B cell (primary cell): ENCODE data around the gene PLXNB2. TPM values are rescaled to one million over a fixed set of nuclear protein-coding genes. Genes with fewer than 3 reads are reported as not detected.
A peak's percentile ranks its signal among the peaks of the same experiment; 100 is the strongest.

Experiments
- ATAC-seq: fragments of 200-7000 bp; cut with Tn5 transposase; one replicate; pipeline ENCODE4 v1.10.0; 2021; ENCODE audit warnings: low read depth, mild to moderate bottlenecking, moderate number of reproducible peaks, moderate library complexity
- CTCF ChIA-PET: fragments of 350-600 bp; sonication (Branson Sonifier 250); formaldehyde crosslinking; loops from one replicate; lab custom pipeline; 2021; ENCODE audit warnings: antibody characterized with exemption, inconsistent platforms; lab: Charles Lee
- POLR2A ChIA-PET: fragments of 350-600 bp; sonication (Branson Sonifier 250); formaldehyde crosslinking; loops from one replicate; lab custom pipeline; 2021; ENCODE audit warnings: antibody characterized with exemption; lab: Charles Lee
- DNase-seq: peaks from one replicate; pipeline ENCODE4 v3.0.0; 2013
- H2AFZ ChIP-seq: 2 replicates; pipeline ENCODE4 v1.6.1; 2012; ENCODE audit warnings: mild to moderate bottlenecking, low read depth, low read length; ENCODE audit not compliant: insufficient read depth, poor library complexity, severe bottlenecking
- H3K27ac ChIP-seq, 2 donors: 1 replicate in 1 of 2; 2 replicates in 1 of 2; pipeline ENCODE4 v1.5.1; 2012 to 2013; ENCODE audit warnings: low read length in 2 of 2, mild to moderate bottlenecking in 2 of 2, moderate library complexity in 1 of 2
- H3K27me3 ChIP-seq, 4 experiments: fragments of 200-600 bp in 1 of 4; sonication (generic) in 1 of 4; replicated peaks in 1 of 4; 1 replicate in 2 of 4; 2 replicates in 2 of 4; pipeline versions ENCODE4 v1.6.1 to v1.7.0; 2013 to 2016; ENCODE audit warnings: low read length in 3 of 4, mild to moderate bottlenecking in 2 of 4, mixed read lengths in 1 of 4, moderate library complexity in 1 of 4; ENCODE audit not compliant: insufficient read depth in 4 of 4, control insufficient read depth in 3 of 4; ENCODE audit errors: control extremely low read depth in 1 of 4
- H3K36me3 ChIP-seq, 2 experiments: replicated peaks in 1 of 2; 1 replicate in 1 of 2; 2 replicates in 1 of 2; pipeline versions ENCODE4 v1.6.1 to v1.7.1; 2013; ENCODE audit warnings: low read length in 1 of 2; ENCODE audit not compliant: insufficient read depth in 2 of 2, control insufficient read depth in 1 of 2; ENCODE audit errors: control extremely low read depth in 1 of 2, extremely low read depth in 1 of 2
- H3K4me1 ChIP-seq, 2 donors: fragments of 200-600 bp in 1 of 2; sonication (generic) in 1 of 2; 1 replicate in 1 of 2; 2 replicates in 1 of 2; pipeline versions ENCODE4 v1.5.1 to v1.6.1; 2013 to 2017; ENCODE audit warnings: low read length in 2 of 2; ENCODE audit not compliant: control insufficient read depth in 2 of 2, insufficient read depth in 2 of 2
- H3K4me2 ChIP-seq: replicated peaks from 2 replicates; pipeline ENCODE3; 2012; ENCODE audit warnings: mild to moderate bottlenecking, low read depth, low read length; ENCODE audit not compliant: poor library complexity, severe bottlenecking
- H3K4me3 ChIP-seq, 5 experiments: fragments of 200-600 bp in 1 of 5; sonication (generic) in 1 of 5; 1 replicate in 3 of 5; 2 replicates in 2 of 5; pipeline versions ENCODE4 v1.5.1 to v1.7.0; 2011 to 2016; ENCODE audit warnings: low read length in 4 of 5, mild to moderate bottlenecking in 4 of 5, low read depth in 2 of 5, control low read depth in 1 of 5, moderate library complexity in 1 of 5; ENCODE audit not compliant: insufficient read depth in 1 of 5; ENCODE audit errors: control extremely low read depth in 1 of 5, extremely low read depth in 1 of 5
- H3K79me2 ChIP-seq: fragments of 200-600 bp; sonication (generic); one replicate; pipeline ENCODE4 v1.6.0; 2016; ENCODE audit warnings: low read length; ENCODE audit not compliant: control insufficient read depth, insufficient read depth
- H3K9ac ChIP-seq: fragments of 200-600 bp; sonication (generic); 2 replicates; pipeline ENCODE4 v1.6.1; 2017; ENCODE audit warnings: mild to moderate bottlenecking, low read length, moderate library complexity
- H3K9me3 ChIP-seq, 3 donors: one replicate each; pipeline versions ENCODE4 v1.6.1 to v1.7.1; 2013; ENCODE audit warnings: low read length in 2 of 3; ENCODE audit not compliant: control insufficient read depth in 2 of 3, insufficient read depth in 1 of 3; ENCODE audit errors: control extremely low read depth in 1 of 3
- H4K20me1 ChIP-seq: 2 replicates; pipeline ENCODE4 v1.6.0; 2012; ENCODE audit warnings: mild to moderate bottlenecking, low read length; ENCODE audit not compliant: insufficient read depth, control insufficient read depth, poor library complexity, severe bottlenecking
- H3K27ac Mint-ChIP-seq: one replicate; pipeline ENCODE4 v1.8.0; 2021; ENCODE audit warnings: mixed read lengths
- H3K27me3 Mint-ChIP-seq: one replicate; pipeline ENCODE4 v1.8.0; 2021; ENCODE audit warnings: mixed read lengths
- H3K4me1 Mint-ChIP-seq: one replicate; pipeline ENCODE4 v1.8.0; 2021; ENCODE audit warnings: mixed read lengths
- H3K4me3 Mint-ChIP-seq: one replicate; pipeline ENCODE4 v1.8.0; 2021; ENCODE audit warnings: mixed read lengths
- H3K9me3 Mint-ChIP-seq: one replicate; pipeline ENCODE4 v1.8.0; 2022; ENCODE audit warnings: mixed read lengths; ENCODE audit not compliant: insufficient read depth
- CTCF ChIP-seq: fragments of 200-600 bp; IDR thresholded peaks from one replicate; pipeline ENCODE4 v1.8.0; 2022; ENCODE audit warnings: antibody characterized with exemption, mild to moderate bottlenecking
- EZH2 ChIP-seq: IDR thresholded peaks from 2 replicates; pipeline ENCODE4 v1.6.1; 2012; ENCODE audit warnings: borderline replicate concordance, low read depth, mild to moderate bottlenecking, moderate library complexity, low read length; ENCODE audit not compliant: insufficient read depth, poor library complexity, severe bottlenecking
- WGBS: methylation state at CpG from one replicate; pipeline ENCODE4 v1.1.5; 2013; ENCODE audit warnings: missing lambda C conversion rate; ENCODE audit not compliant: insufficient coverage; 5-methylcytosine and 5-hydroxymethylcytosine counted together
- intact Hi-C: fragments of 100-400 bp; cut with micrococcal nuclease; formaldehyde crosslinking; loops from one replicate; pipeline ENCODE4 v1.10.0; 2022
- polyA plus RNA-seq: library from polyadenylated mRNA; depleted of rRNA; stranded (reverse); fragments of >200 nt; gene quantifications from 2 replicates; pipeline ENCODE4 v1.2.3, GENCODE V29; 2012
- total RNA-seq, 2 donors: library from RNA; stranded (reverse); fragments of 120-200 nt in 1 of 2; gene quantifications; 1 replicate in 1 of 2; 2 replicates in 1 of 2; pipeline versions ENCODE4 v1.2.3 to v1.2.4, GENCODE V29; 2013 to 2022

PLXNB2 gene
- total and polyA plus RNA-seq, 2 donors (not counting 1 experiment from before 2014, with no cell fraction given): 5.2 to 31.4 TPM

- Histone ChIP-seq H3K4me3 (no peak overlapping the region), H4K20me1 (peaks cover 9% of the 10 kb centered on the region), H3K4me1 (peaks cover 51 to 56% of the 10 kb centered on the region in 2 donors), H3K9me3 (peaks cover 0 to 3% (median 0%) of the 10 kb centered on the region in 3 donors), H2AFZ (no peak overlapping the region), H3K79me2 (no peaks in the 10 kb centered on the region), H3K27ac (no peak overlapping the region), H3K9ac (no peak overlapping the region), H3K27me3 (peaks cover 0 to 20% (median 7%) of the 10 kb centered on the region in 4 experiments), H3K36me3 (no peaks in the 10 kb centered on the region), H3K4me2 (no peak overlapping the region)
- Mint-ChIP-seq H3K4me1 (peaks cover 49% of the 10 kb centered on the region), H3K27ac (no peak overlapping the region), H3K4me3 (no peak overlapping the region), H3K27me3 (peaks cover 14% of the 10 kb centered on the region), H3K9me3 (no peaks in the 10 kb centered on the region)
- DNase-seq (no peak), ATAC-seq (no peak)
- POLR2A ChIA-PET: interaction anchor here (0.6 to 0.8 kb wide), 2 partner anchors 9 to 38 kb away, joined by 5 to 8 read pairs; no protein-coding TSS in a partner anchor
- no peak for TF ChIP-seq EZH2
- TF ChIP-seq CTCF: no peak
- 90% methylated on average over 20 of the region's 29 CpGs for WGBS
- CTCF ChIA-PET: interaction anchor here (0.6 to 1.9 kb wide), 7 partner anchors 17 to 201 kb away, joined by 3 to 6 read pairs (median 3); no protein-coding TSS in a partner anchor
- intact Hi-C loops: no loop called here
Measured at GRCh38 chr22:50296658-50297490, 10.6 kb downstream of the PLXNB2 start.

- Histone ChIP-seq H2AFZ (no peak overlapping the region), H3K9me3 (peaks cover 0 to 8% (median 0%) of the 10 kb centered on the region in 3 donors), H3K79me2 (no peaks in the 10 kb centered on the region), H3K4me1 (peaks cover 41 to 47% of the 10 kb centered on the region in 2 donors), H3K9ac (no peak overlapping the region), H3K27ac (no peak overlapping the region), H4K20me1 (peaks cover 14% of the 10 kb centered on the region), H3K36me3 (no peaks in the 10 kb centered on the region), H3K27me3 (peaks cover 0 to 35% (median 13%) of the 10 kb centered on the region in 4 experiments), H3K4me2 (peak overlapping the region; percentile 85), H3K4me3 (no peak overlapping the region)
- 44% methylated on average over 5 of the region's 5 CpGs for WGBS
- CTCF ChIA-PET: interaction anchor here (0.8 to 2.2 kb wide), 11 partner anchors 8 to 47 kb away, joined by 3 to 11 read pairs (median 4); partner anchors contain the start of gene DENND6B
- H3K27me3 Mint-ChIP-seq: peaks cover 17% of the 10 kb centered on the region
- TF ChIP-seq EZH2 (no peak), CTCF (no peak)
- no peak for DNase-seq
- peak overlapping the region; percentile 46 for H3K27ac Mint-ChIP-seq
- POLR2A ChIA-PET: interaction anchor here (0.7 to 4.2 kb wide), 5 partner anchors 11 to 253 kb away, joined by 4 to 53 read pairs (median 6); partner anchors contain the start of genes HDAC10 and PLXNB2
- peaks cover 43% of the 10 kb centered on the region for H3K4me1 Mint-ChIP-seq
- no peaks in the 10 kb centered on the region for H3K9me3 Mint-ChIP-seq
- no peak for ATAC-seq
- intact Hi-C loops: no loop called here
- peak overlapping the region; percentile 64 for H3K4me3 Mint-ChIP-seq
Measured at GRCh38 chr22:50294319-50294656, 13.2 kb downstream of the PLXNB2 start.
